ENCODE data around the gene MBP. TPM values are rescaled to one million over a fixed set of nuclear protein-coding genes. Genes with fewer than 3 reads are reported as not detected.

The MBP gene
- total and polyA plus RNA-seq, 2 experiments from 2014 or later: 18.4 to 22.9 TPM

DNA sequence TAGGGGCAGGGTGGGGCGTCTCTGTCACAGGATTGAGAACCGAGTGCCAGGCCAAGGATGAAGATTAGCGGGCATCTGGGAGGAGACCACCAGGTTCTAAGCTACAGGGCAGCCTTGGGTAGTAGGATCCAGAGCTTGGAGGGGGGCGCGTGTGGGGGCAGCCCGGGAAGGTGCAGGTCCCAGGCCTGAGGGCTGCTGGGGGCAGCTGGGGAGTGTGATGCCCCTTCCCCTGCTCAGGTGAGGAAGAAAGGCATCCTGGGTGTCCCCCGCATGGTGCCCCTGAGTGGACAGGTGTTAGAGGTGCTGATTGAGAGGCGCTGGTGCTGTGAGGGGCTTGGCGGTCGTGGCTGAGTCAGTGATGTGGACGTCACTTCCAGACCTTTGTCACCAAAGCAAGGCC lies 33.9 kb upstream of the MBP start (continued):
- TF ChIP-seq, protein P1, sequence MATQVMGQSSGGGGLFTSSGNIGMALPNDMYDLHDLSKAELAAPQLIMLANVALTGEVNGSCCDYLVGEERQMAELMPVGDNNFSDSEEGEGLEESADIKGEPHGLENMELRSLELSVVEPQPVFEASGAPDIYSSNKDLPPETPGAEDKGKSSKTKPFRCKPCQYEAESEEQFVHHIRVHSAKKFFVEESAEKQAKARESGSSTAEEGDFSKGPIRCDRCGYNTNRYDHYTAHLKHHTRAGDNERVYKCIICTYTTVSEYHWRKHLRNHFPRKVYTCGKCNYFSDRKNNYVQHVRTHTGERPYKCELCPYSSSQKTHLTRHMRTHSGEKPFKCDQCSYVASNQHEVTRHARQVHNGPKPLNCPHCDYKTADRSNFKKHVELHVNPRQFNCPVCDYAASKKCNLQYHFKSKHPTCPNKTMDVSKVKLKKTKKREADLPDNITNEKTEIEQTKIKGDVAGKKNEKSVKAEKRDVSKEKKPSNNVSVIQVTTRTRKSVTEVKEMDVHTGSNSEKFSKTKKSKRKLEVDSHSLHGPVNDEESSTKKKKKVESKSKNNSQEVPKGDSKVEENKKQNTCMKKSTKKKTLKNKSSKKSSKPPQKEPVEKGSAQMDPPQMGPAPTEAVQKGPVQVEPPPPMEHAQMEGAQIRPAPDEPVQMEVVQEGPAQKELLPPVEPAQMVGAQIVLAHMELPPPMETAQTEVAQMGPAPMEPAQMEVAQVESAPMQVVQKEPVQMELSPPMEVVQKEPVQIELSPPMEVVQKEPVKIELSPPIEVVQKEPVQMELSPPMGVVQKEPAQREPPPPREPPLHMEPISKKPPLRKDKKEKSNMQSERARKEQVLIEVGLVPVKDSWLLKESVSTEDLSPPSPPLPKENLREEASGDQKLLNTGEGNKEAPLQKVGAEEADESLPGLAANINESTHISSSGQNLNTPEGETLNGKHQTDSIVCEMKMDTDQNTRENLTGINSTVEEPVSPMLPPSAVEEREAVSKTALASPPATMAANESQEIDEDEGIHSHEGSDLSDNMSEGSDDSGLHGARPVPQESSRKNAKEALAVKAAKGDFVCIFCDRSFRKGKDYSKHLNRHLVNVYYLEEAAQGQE (IDR thresholded peaks at IDR 0.05; ENCODE audit: unreplicated experiment): no peak
- TF ChIP-seq EZH2 (IDR thresholded peaks at IDR 0.05; ENCODE audit: low read depth, unreplicated experiment): no peak

DNA sequence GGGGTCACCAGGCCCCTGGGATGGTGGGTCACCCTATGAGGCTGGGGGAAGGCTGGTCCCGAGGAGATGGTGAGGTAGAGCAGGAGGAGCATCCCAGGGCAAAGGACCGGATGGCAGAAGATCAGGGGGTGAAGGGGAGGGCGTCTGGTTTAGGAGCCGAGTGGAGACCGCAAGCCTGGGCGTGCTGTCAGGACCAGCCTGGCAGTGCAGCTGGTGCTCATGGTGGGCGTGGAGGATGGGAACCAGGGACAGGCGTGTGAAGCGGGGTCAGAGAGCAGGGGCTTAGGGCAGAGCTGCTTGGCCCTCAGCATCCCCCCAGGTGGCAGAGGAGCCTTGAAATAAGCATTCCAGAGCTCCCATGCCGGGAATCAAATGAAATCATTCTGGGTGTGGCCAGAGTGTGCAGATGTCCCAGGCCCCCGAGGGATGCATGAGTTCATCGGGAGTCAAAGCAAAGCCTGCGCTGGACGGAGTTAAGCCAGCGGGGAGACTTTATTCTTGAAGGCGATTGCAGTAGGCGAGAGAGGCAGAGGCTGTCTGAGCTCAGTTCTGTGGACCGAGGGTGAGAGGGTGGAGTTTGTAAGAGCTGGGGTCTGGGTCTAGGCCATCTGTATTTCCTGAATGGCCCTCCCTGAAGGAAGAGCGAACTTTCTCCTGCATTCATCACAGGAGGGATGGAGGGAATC lies 33.1 kb upstream of the MBP start:
- H3K9me2 ChIP-seq (ENCODE audit: insufficient read depth): no peaks in the 10 kb centered on the region
- Mint-ChIP-seq H3K27me3 (ENCODE audit: insufficient read depth, low read depth, poor library complexity) (peaks cover 7% of the 10 kb centered on the region), H3K9me3 (no peaks in the 10 kb centered on the region; the same call in 2 of the 3 replicates), H3K4me1 (peaks cover 67% of the 10 kb centered on the region), H3K36me3 (ENCODE audit: low read depth) (no peaks in the 10 kb centered on the region; the same call in 2 of the 3 replicates), H3K4me3 (no peak overlapping the region), H3K27ac (no peak overlapping the region)
- no peak overlapping the region for H3K4me3 ChIP-seq
- H3K27me3 ChIP-seq (ENCODE audit: insufficient read depth): no peaks in the 10 kb centered on the region
- H3K36me3 ChIP-seq (ENCODE audit: insufficient read depth): no peaks in the 10 kb centered on the region
- H3K79me2 ChIP-seq (replicated peaks; ENCODE audit: insufficient read depth): no peaks in the 10 kb centered on the region
- H3K4me2 ChIP-seq: no peak overlapping the region
- H2AFZ ChIP-seq: peak overlapping the region; percentile 87; the same call in 1 of the 2 replicates
- DNase-seq (ENCODE audit: low spot score): no peak
- H3K4me1 ChIP-seq (ENCODE audit: insufficient read depth): peaks cover 25% of the 10 kb centered on the region
- H3F3A ChIP-seq (replicated peaks; ENCODE audit: low read depth): no peaks in the 10 kb centered on the region
- no peaks in the 10 kb centered on the region for H4K20me1 ChIP-seq (replicated peaks; ENCODE audit: insufficient read depth)
- H3K27ac ChIP-seq (ENCODE audit: low read depth): no peak overlapping the region
- no peak for ATAC-seq
- TF ChIP-seq CREB1 (CRISPR knock-in tag; IDR thresholded peaks at IDR 0.05; ENCODE audit: low read depth) (no peak), ZNF331 (CRISPR knock-in tag; IDR thresholded peaks at IDR 0.05; ENCODE audit: low read depth) (no peak), EZH2phosphoT487 (IDR thresholded peaks at IDR 0.05; ENCODE audit: unreplicated experiment) (no peak), ZNF114 (CRISPR knock-in tag; IDR thresholded peaks at IDR 0.05) (no peak), JUNB (IDR thresholded peaks at IDR 0.05; ENCODE audit: unreplicated experiment) (no peak), POLR2AphosphoS5 (IDR thresholded peaks at IDR 0.05; ENCODE audit: low read depth) (no peak)
- TF ChIP-seq, protein P1 (IDR thresholded peaks at IDR 0.05; ENCODE audit: unreplicated experiment): no peak
- TF ChIP-seq, protein P2, sequence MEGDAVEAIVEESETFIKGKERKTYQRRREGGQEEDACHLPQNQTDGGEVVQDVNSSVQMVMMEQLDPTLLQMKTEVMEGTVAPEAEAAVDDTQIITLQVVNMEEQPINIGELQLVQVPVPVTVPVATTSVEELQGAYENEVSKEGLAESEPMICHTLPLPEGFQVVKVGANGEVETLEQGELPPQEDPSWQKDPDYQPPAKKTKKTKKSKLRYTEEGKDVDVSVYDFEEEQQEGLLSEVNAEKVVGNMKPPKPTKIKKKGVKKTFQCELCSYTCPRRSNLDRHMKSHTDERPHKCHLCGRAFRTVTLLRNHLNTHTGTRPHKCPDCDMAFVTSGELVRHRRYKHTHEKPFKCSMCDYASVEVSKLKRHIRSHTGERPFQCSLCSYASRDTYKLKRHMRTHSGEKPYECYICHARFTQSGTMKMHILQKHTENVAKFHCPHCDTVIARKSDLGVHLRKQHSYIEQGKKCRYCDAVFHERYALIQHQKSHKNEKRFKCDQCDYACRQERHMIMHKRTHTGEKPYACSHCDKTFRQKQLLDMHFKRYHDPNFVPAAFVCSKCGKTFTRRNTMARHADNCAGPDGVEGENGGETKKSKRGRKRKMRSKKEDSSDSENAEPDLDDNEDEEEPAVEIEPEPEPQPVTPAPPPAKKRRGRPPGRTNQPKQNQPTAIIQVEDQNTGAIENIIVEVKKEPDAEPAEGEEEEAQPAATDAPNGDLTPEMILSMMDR (conservative IDR thresholded peaks at IDR 0.05; ENCODE audit: low read depth in 2 of 2): no peak

Measured in GM23338 (cell line).